A673 (cell line): ENCODE measurements around the gene ZNF154. TPM values are rescaled to one million over a fixed set of nuclear protein-coding genes. Genes with fewer than 3 reads are reported as not detected.
"Not testable (repeated sequence)": the region's sequence is repeated elsewhere in the genome, so short reads cannot be mapped to it uniquely, and the experiment has no call there.

Experiments
- BruUV-seq: library from RNA; stranded (reverse); fragments of 400-500 nt; replicated peaks from 2 replicates; lab custom pipeline; 2021; lab: Mats Ljungman, UMichigan
- CTCF ChIA-PET: fragments of 300-600 bp; sonication (Branson Sonifier 250); formaldehyde crosslinking; loops from one replicate; lab custom pipeline; 2022; ENCODE audit warnings: antibody characterized with exemption; lab: Charles Lee
- POLR2A ChIA-PET: fragments of 300-600 bp; sonication (Branson Sonifier 250); formaldehyde crosslinking; loops from one replicate; lab custom pipeline; 2022; ENCODE audit warnings: antibody characterized with exemption; ENCODE audit not compliant: low non-redundant PET; lab: Charles Lee
- DNase-seq: peaks from one replicate; pipeline ENCODE4 v3.0.0-alpha.2; 2015; ENCODE audit warnings: low spot score
- H3K27ac ChIP-seq: fragments of 200-600 bp; sonication (generic); 2 replicates; pipeline ENCODE4 v1.5.1; 2016; ENCODE audit warnings: mixed run types, low read depth, mild to moderate bottlenecking, mixed read lengths, antibody characterized with exemption, low read length; ENCODE audit not compliant: poor library complexity, severe bottlenecking
- H3K27me3 ChIP-seq: fragments of 200-600 bp; sonication (generic); replicated peaks from 2 replicates; pipeline ENCODE4 v1.6.1; 2017; ENCODE audit warnings: mixed run types, low read depth, mild to moderate bottlenecking, mixed read lengths, antibody characterized with exemption, low read length; ENCODE audit not compliant: insufficient read depth, poor library complexity
- H3K36me3 ChIP-seq: fragments of 200-600 bp; sonication (generic); 2 replicates; pipeline ENCODE4 v1.6.1; 2016; ENCODE audit warnings: mixed run types, mild to moderate bottlenecking, mixed read lengths, antibody characterized with exemption, low read length; ENCODE audit not compliant: insufficient read depth, poor library complexity, severe bottlenecking
- H3K4me1 ChIP-seq: fragments of 200-600 bp; sonication (generic); 2 replicates; pipeline ENCODE4 v1.6.1; 2017; ENCODE audit warnings: mixed run types, mild to moderate bottlenecking, mixed read lengths, antibody characterized with exemption, low read length; ENCODE audit not compliant: insufficient read depth, poor library complexity, severe bottlenecking
- H3K4me3 ChIP-seq: fragments of 200-600 bp; sonication (generic); 2 replicates; pipeline ENCODE4 v1.5.1; 2016; ENCODE audit warnings: low read depth, mixed run types, mild to moderate bottlenecking, mixed read lengths, low read length; ENCODE audit not compliant: poor library complexity, severe bottlenecking
- H3K9me3 ChIP-seq: fragments of 200-600 bp; sonication (generic); 2 replicates; pipeline ENCODE4 v1.6.1; 2016; ENCODE audit warnings: mixed run types, low read depth, mild to moderate bottlenecking, mixed read lengths, antibody characterized with exemption, low read length; ENCODE audit not compliant: poor library complexity, severe bottlenecking
- CTCF ChIP-seq: fragments of 300-800, 200-600 bp; sonication (generic); conservative IDR thresholded peaks from 2 replicates; pipeline ENCODE4 v1.5.1; 2017; ENCODE audit warnings: low read depth, mild to moderate bottlenecking, antibody characterized with exemption, low read length, moderate library complexity, mixed read lengths
- EZH2 ChIP-seq: fragments of 200-600 bp; sonication (generic); IDR thresholded peaks from 2 replicates; pipeline ENCODE4 v1.6.1; 2017; ENCODE audit warnings: borderline replicate concordance, low read depth, mild to moderate bottlenecking, mixed read lengths, antibody characterized with exemption, low read length; ENCODE audit not compliant: poor library complexity, severe bottlenecking
- intact Hi-C: fragments of 100-400 bp; cut with micrococcal nuclease; formaldehyde crosslinking; loops from one replicate; pipeline ENCODE4 v1.10.0; 2022; ENCODE audit not compliant: unreplicated experiment
- total RNA-seq: library from RNA; stranded (reverse); gene quantifications from 2 replicates; pipeline ENCODE4 v1.2.3, GENCODE V29; 2021

The ZNF154 gene
- total RNA-seq, 1 experiment from 2014 or later: 4.4 TPM

- peak within 1 kb of the TSS; percentile 78 for H3K4me3 ChIP-seq
- no TSS peak for BruUV-seq
- H3K27me3 ChIP-seq: no peaks in the 10 kb centered on the region
- peaks cover 33% of the 10 kb centered on the region for H3K9me3 ChIP-seq
- ChIA-PET POLR2A (no interaction called here), CTCF (interaction anchor here (0.7 kb wide), 1 partner anchor 80 kb away, joined by 3 read pairs; no protein-coding TSS in a partner anchor)
- peaks cover 41% of the 10 kb centered on the region for H3K36me3 ChIP-seq
- peak; percentile 96 for DNase-seq
- H3K4me1 ChIP-seq: peaks cover 2% of the 10 kb centered on the region
- intact Hi-C loops: no loop called here
- H3K27ac ChIP-seq: peak within 1 kb of the TSS; percentile 74
- no peak for TF ChIP-seq CTCF
- TF ChIP-seq EZH2: no peak
Observed at GRCh38 chr19:57746580-57747471, 37.8 kb upstream of the ZNF154 start, which contains the start of gene ZNF776. Gene ZNF776 (plus strand): TSS chr19:57746815. CDS start chr19:57747059, 244 bp downstream.

GRCh38 chr19:57738770-57739169 is 29.8 kb upstream of the ZNF154 start:
- H3K27ac ChIP-seq, H3K9me3 ChIP-seq, H3K27me3 ChIP-seq, CTCF ChIA-PET, POLR2A ChIA-PET, H3K4me1 ChIP-seq, H3K36me3 ChIP-seq, BruUV-seq, DNase-seq, H3K4me3 ChIP-seq, intact Hi-C loops: not testable (repeated sequence)

- CTCF ChIA-PET, H3K4me1 ChIP-seq, DNase-seq, POLR2A ChIA-PET, BruUV-seq, H3K36me3 ChIP-seq, H3K27ac ChIP-seq, intact Hi-C loops, H3K27me3 ChIP-seq, H3K4me3 ChIP-seq: not testable (repeated sequence)
- TF ChIP-seq CTCF: peak; percentile 20; the same call in 1 of the 2 replicates
- peaks cover 11% of the 10 kb centered on the region for H3K9me3 ChIP-seq
Observed at GRCh38 chr19:57738320-57738719, 29.3 kb upstream of the ZNF154 start.
